Suprapubic skin (tissue), 4 donors: ENCODE measurements around the gene CENPH. TPM values are rescaled to one million over a fixed set of nuclear protein-coding genes. Genes with fewer than 3 reads are reported as not detected.
"Not testable (repeated sequence)": the region's sequence is repeated elsewhere in the genome, so short reads cannot be mapped to it uniquely, and the experiment has no call there.

Experiments
- DNase-seq, 2 donors: peaks; one replicate each; pipeline ENCODE4 v3.0.0-alpha.2; 2019; ENCODE audit warnings: low spot score in 2 of 2
- H3K27ac ChIP-seq: fragments of 200-600 bp; sonication (generic); one replicate; pipeline ENCODE4 v1.5.1; 2019
- H3K27me3 ChIP-seq: fragments of 200-600 bp; sonication (generic); one replicate; pipeline ENCODE4 v1.5.1; 2019
- H3K36me3 ChIP-seq: fragments of 200-600 bp; sonication (generic); one replicate; pipeline ENCODE4 v1.5.1; 2019
- H3K4me1 ChIP-seq: fragments of 200-600 bp; sonication (generic); one replicate; pipeline ENCODE4 v1.5.1; 2019
- H3K4me3 ChIP-seq: fragments of 200-600 bp; sonication (generic); one replicate; pipeline ENCODE4 v1.5.1; 2019; ENCODE audit warnings: mild to moderate bottlenecking
- H3K9me3 ChIP-seq: fragments of 200-600 bp; sonication (generic); one replicate; pipeline ENCODE4 v1.5.1; 2019
- EP300 ChIP-seq: sonication (generic); formaldehyde crosslinking; IDR thresholded peaks from one replicate; pipeline ENCODE4 v1.6.1; 2017; ENCODE audit warnings: antibody characterized with exemption
- POLR2A ChIP-seq, 2 donors: fragments of 450-650 bp; IDR thresholded peaks; one replicate each; pipeline ENCODE4 v1.6.1; 2017; ENCODE audit warnings: antibody characterized with exemption in 2 of 2, mild to moderate bottlenecking in 2 of 2, moderate library complexity in 2 of 2
- POLR2AphosphoS5 ChIP-seq, 3 donors: sonication (generic); formaldehyde crosslinking; IDR thresholded peaks; one replicate each; pipeline ENCODE4 v1.6.1; 2017; ENCODE audit warnings: antibody characterized with exemption in 3 of 3
- WGBS: methylation state at CpG from one replicate; pipeline ENCODE4 v1.1.5; 2018; 5-methylcytosine and 5-hydroxymethylcytosine counted together
- total RNA-seq, 4 donors: library from RNA; depleted of rRNA; stranded (reverse); fragments of >200 nt; gene quantifications; one replicate each; pipeline ENCODE4 v1.1.0, GENCODE V29; 2016
- TF ChIP-seq, protein P1 (sequence below), 2 donors: fragments of 200-600 bp in 1 of 2; fragments of 450-650 bp in 1 of 2; sonication (generic) in 1 of 2; IDR thresholded peaks; one replicate each; pipeline ENCODE4 v1.5.1; 2016 to 2019; ENCODE audit warnings: antibody characterized with exemption in 2 of 2, mild to moderate bottlenecking in 1 of 2, moderate library complexity in 1 of 2

CENPH gene
- total RNA-seq, 4 donors from 2014 or later, result 5.4 to 8.5 (median 6.5) TPM

- DNase-seq, result no peak
- H3K36me3 ChIP-seq, result peaks cover 20% of the 10 kb centered on the region
- H3K27me3 ChIP-seq, result no peaks in the 10 kb centered on the region
- H3K9me3 ChIP-seq, result no peaks in the 10 kb centered on the region
- H3K4me3 ChIP-seq, result no peak overlapping the region
- 77% methylated on average over 3 of the region's 3 CpGs for WGBS
- H3K27ac ChIP-seq, result no peak overlapping the region
- no peak for TF ChIP-seq POLR2AphosphoS5 (IDR thresholded peaks at IDR 0.05)
- TF ChIP-seq, protein P1, sequence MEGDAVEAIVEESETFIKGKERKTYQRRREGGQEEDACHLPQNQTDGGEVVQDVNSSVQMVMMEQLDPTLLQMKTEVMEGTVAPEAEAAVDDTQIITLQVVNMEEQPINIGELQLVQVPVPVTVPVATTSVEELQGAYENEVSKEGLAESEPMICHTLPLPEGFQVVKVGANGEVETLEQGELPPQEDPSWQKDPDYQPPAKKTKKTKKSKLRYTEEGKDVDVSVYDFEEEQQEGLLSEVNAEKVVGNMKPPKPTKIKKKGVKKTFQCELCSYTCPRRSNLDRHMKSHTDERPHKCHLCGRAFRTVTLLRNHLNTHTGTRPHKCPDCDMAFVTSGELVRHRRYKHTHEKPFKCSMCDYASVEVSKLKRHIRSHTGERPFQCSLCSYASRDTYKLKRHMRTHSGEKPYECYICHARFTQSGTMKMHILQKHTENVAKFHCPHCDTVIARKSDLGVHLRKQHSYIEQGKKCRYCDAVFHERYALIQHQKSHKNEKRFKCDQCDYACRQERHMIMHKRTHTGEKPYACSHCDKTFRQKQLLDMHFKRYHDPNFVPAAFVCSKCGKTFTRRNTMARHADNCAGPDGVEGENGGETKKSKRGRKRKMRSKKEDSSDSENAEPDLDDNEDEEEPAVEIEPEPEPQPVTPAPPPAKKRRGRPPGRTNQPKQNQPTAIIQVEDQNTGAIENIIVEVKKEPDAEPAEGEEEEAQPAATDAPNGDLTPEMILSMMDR (IDR thresholded peaks at IDR 0.05), result no peak
- TF ChIP-seq EP300, result no peak
- TF ChIP-seq POLR2A (IDR thresholded peaks at IDR 0.05), result no peak
- no peaks in the 10 kb centered on the region for H3K4me1 ChIP-seq
Measured at GRCh38 chr5:69252437-69252836, 63.1 kb downstream of the CENPH start.

DNA sequence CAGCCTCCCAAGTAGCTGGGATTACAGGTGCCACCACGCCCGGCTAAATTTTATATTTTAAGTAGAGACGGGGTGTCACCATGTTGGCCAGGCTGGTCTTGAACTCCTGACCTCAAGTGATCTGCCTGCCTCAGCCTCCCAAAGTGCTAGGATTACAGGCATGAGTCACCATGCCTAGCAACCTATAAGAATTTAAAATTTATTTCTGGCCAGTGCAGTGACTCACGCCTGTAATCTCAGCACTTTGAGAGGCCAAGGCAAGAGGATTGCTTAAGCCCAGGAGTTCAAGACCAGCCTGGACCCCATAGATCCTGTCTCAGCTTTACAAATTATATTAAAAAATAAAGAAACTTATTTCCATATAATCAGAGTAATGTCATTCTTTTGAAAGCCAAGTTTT is 66.6 kb downstream of the CENPH start:
- peaks cover 53% of the 10 kb centered on the region for H3K36me3 ChIP-seq
- not testable (repeated sequence) for H3K9me3 ChIP-seq, DNase-seq, H3K4me3 ChIP-seq, H3K27me3 ChIP-seq, H3K4me1 ChIP-seq, H3K27ac ChIP-seq
- WGBS, result 92% methylated on average over 4 of the region's 4 CpGs

GRCh38 chr5:69257577-69257976 is 68.2 kb downstream of the CENPH start:
- Histone ChIP-seq H3K36me3 (peaks cover 67% of the 10 kb centered on the region), H3K4me3 (no peak overlapping the region), H3K9me3 (no peaks in the 10 kb centered on the region), H3K27me3 (no peaks in the 10 kb centered on the region), H3K4me1 (no peaks in the 10 kb centered on the region), H3K27ac (no peak overlapping the region)
- no peak for TF ChIP-seq POLR2A (IDR thresholded peaks at IDR 0.05)
- TF ChIP-seq, protein P1 (IDR thresholded peaks at IDR 0.05), result no peak
- TF ChIP-seq POLR2AphosphoS5 (IDR thresholded peaks at IDR 0.05), result no peak
- no peak for TF ChIP-seq EP300
- WGBS, result 78% methylated on average over 1 of the region's 1 CpG
- DNase-seq, result no peak

Other genes starting within 250 kb of the CENPH start
- 10 to 100 TPM; 22.0 to 43.9 (median 40.0) TPM for gene SLC30A5, start 95.6 kb upstream of the CENPH start, total RNA-seq
- gene CCNB1, start 22.4 kb upstream of the CENPH start, total RNA-seq, result 10 to 100 TPM in 2 of 4 donors, 1 to 10 TPM in 2; 8.5 to 19.9 (median 10.8) TPM
- 10 to 100 TPM; 25.7 to 37.2 (median 31.2) TPM for gene CDK7, start 45.3 kb downstream of the CENPH start, total RNA-seq
- 10 to 100 TPM in 1 of 4 donors, 1 to 10 TPM in 3; 5.5 to 17.7 (median 6.6) TPM for gene CCDC125, start 143.2 kb downstream of the CENPH start, total RNA-seq
- gene AK6, start 179.9 kb downstream of the CENPH start, total RNA-seq, result 10 to 100 TPM; 14.0 to 43.6 (median 19.4) TPM
- 10 to 100 TPM; 31.4 to 42.0 (median 39.2) TPM for gene TAF9, start 179.9 kb downstream of the CENPH start, total RNA-seq
- 10 to 100 TPM; 13.0 to 21.1 (median 15.0) TPM for gene RAD17, start 180.2 kb downstream of the CENPH start, total RNA-seq
- gene MARVELD2, start 225.5 kb downstream of the CENPH start, total RNA-seq, result 10 to 100 TPM; 22.5 to 29.4 (median 26.0) TPM